MCF 10A (cell line): ENCODE measurements around the gene LCN12. TPM values are rescaled to one million over a fixed set of nuclear protein-coding genes. Genes with fewer than 3 reads are reported as not detected.

Source experiments
- BruUV-seq: library from RNA; stranded (reverse); fragments of 400-500 nt; replicated peaks from 2 replicates; lab custom pipeline; 2021; lab: Mats Ljungman, UMichigan
- CTCF ChIA-PET: fragments of 300-600 bp; sonication (Branson Sonifier 250); formaldehyde crosslinking; extraction: SDS; loops from one replicate; lab custom pipeline; 2021; ENCODE audit warnings: antibody characterized with exemption, inconsistent platforms; lab: Yijun Ruan, JAX
- POLR2A ChIA-PET: fragments of 300-600, 350-650 bp; sonication (Branson Sonifier 250); formaldehyde crosslinking; extraction: SDS; loops from one replicate; lab custom pipeline; 2020; ENCODE audit warnings: antibody characterized with exemption, inconsistent platforms; lab: Yijun Ruan, JAX
- DNase-seq: peaks from one replicate; pipeline ENCODE4 v3.0.0-alpha.2; 2018; ENCODE audit not compliant: unreplicated experiment
- H3K27ac Mint-ChIP-seq: one replicate; pipeline ENCODE4 v1.8.0; 2022; ENCODE audit warnings: mild to moderate bottlenecking, low read depth, mixed read lengths; ENCODE audit not compliant: unreplicated experiment
- H3K27me3 Mint-ChIP-seq: one replicate; pipeline ENCODE4 v1.8.0; 2022; ENCODE audit warnings: mixed read lengths; ENCODE audit not compliant: insufficient read depth, unreplicated experiment
- H3K36me3 Mint-ChIP-seq: one replicate; pipeline ENCODE4 v1.8.0; 2022; ENCODE audit warnings: mild to moderate bottlenecking, moderate library complexity, mixed read lengths; ENCODE audit not compliant: insufficient read depth, unreplicated experiment
- H3K4me1 Mint-ChIP-seq: one replicate; pipeline ENCODE4 v1.8.0; 2022; ENCODE audit warnings: mixed read lengths; ENCODE audit not compliant: insufficient read depth, unreplicated experiment
- H3K4me3 Mint-ChIP-seq: one replicate; pipeline ENCODE4 v1.8.0; 2022; ENCODE audit warnings: mild to moderate bottlenecking, moderate library complexity, mixed read lengths; ENCODE audit not compliant: unreplicated experiment
- H3K9me3 Mint-ChIP-seq: one replicate; pipeline ENCODE4 v1.8.0; 2022; ENCODE audit warnings: mixed read lengths; ENCODE audit not compliant: unreplicated experiment
- CTCF ChIP-seq: fragments of 200-600 bp; IDR thresholded peaks from one replicate; pipeline ENCODE4 v1.8.0; 2022; ENCODE audit warnings: antibody characterized with exemption, mild to moderate bottlenecking; ENCODE audit not compliant: unreplicated experiment
- intact Hi-C: fragments of 100-400 bp; cut with micrococcal nuclease; formaldehyde crosslinking; loops from 2 replicates; pipeline ENCODE4 v1.14.1; 2022
- total RNA-seq: library from RNA; stranded (reverse); gene quantifications from 2 replicates; pipeline ENCODE4 v1.2.3, GENCODE V29; 2022

The LCN12 gene
- total RNA-seq, 1 experiment from 2014 or later, result 0.86 TPM

- no peaks in the 10 kb centered on the region for H3K9me3 Mint-ChIP-seq
- no peaks in the 10 kb centered on the region for H3K27me3 Mint-ChIP-seq
- H3K27ac Mint-ChIP-seq, result no peak overlapping the region
- no peak overlapping the region for H3K4me3 Mint-ChIP-seq
- peaks cover 7% of the 10 kb centered on the region for H3K4me1 Mint-ChIP-seq
- no peak for DNase-seq
- CTCF ChIA-PET, result interaction anchor here (0.6 to 1.4 kb wide), 2 partner anchors 58 to 75 kb away, joined by 4 read pairs; no protein-coding TSS in a partner anchor
- TF ChIP-seq CTCF, result no peak
- no peaks in the 10 kb centered on the region for H3K36me3 Mint-ChIP-seq
- intact Hi-C loops, result no loop called here
- POLR2A ChIA-PET, result interaction anchor here (1.3 kb wide), 1 partner anchor 21 kb away, joined by 3 read pairs; the partner anchor contains the start of gene PAXX
- BruUV-seq, result no TSS peak
Observed at GRCh38 chr9:136971746-136972145, 19.7 kb downstream of the LCN12 start.

- no peak overlapping the region for H3K4me3 Mint-ChIP-seq
- intact Hi-C loops, result no loop called here
Observed at GRCh38 chr9:136972335-136972734, 20.3 kb downstream of the LCN12 start.

GRCh38 chr9:136972743-136973142, 20.7 kb downstream of the LCN12 start:
- POLR2A ChIA-PET, result interaction anchor here (1.3 kb wide), 1 partner anchor 20 kb away, joined by 3 read pairs; the partner anchor contains the start of gene PAXX
- CTCF ChIA-PET, result interaction anchor here (1.4 kb wide), 1 partner anchor 57 kb away, joined by 4 read pairs; no protein-coding TSS in a partner anchor
- intact Hi-C loops, result no loop called here
- Mint-ChIP-seq H3K4me1 (peaks cover 7% of the 10 kb centered on the region), H3K27ac (no peak overlapping the region), H3K36me3 (no peaks in the 10 kb centered on the region), H3K4me3 (no peak overlapping the region), H3K9me3 (no peaks in the 10 kb centered on the region), H3K27me3 (no peaks in the 10 kb centered on the region)
- BruUV-seq, result no TSS peak
- TF ChIP-seq CTCF, result no peak
- DNase-seq, result no peak

More at GRCh38 chr9:136972335-136972734, 20.3 kb downstream of the LCN12 start:
- Mint-ChIP-seq H3K27ac (no peak overlapping the region), H3K9me3 (no peaks in the 10 kb centered on the region), H3K36me3 (no peaks in the 10 kb centered on the region), H3K4me1 (peaks cover 7% of the 10 kb centered on the region), H3K27me3 (no peaks in the 10 kb centered on the region)
- CTCF ChIA-PET, result interaction anchor here (0.6 to 1.4 kb wide), 2 partner anchors 57 to 74 kb away, joined by 4 read pairs; no protein-coding TSS in a partner anchor
- TF ChIP-seq CTCF, result no peak
- no peak for DNase-seq
- POLR2A ChIA-PET, result interaction anchor here (1.3 kb wide), 1 partner anchor 20 kb away, joined by 3 read pairs; the partner anchor contains the start of gene PAXX
- BruUV-seq, result no TSS peak

- Mint-ChIP-seq H3K36me3 (no peaks in the 10 kb centered on the region), H3K4me3 (no peak overlapping the region), H3K9me3 (no peaks in the 10 kb centered on the region), H3K4me1 (peaks cover 7% of the 10 kb centered on the region), H3K27ac (no peak overlapping the region), H3K27me3 (no peaks in the 10 kb centered on the region)
- intact Hi-C loops, result no loop called here
- ChIA-PET CTCF (interaction anchor here (0.6 kb wide), 1 partner anchor 73 kb away, joined by 3 read pairs; no protein-coding TSS in a partner anchor), POLR2A (no interaction called here)
- no peak for TF ChIP-seq CTCF
- BruUV-seq, result no TSS peak
- DNase-seq, result no peak
Observed at GRCh38 chr9:136973618-136974617, 21.8 kb downstream of the LCN12 start.
